ENCODE results near the gene KCTD19. TPM values are rescaled to one million over a fixed set of nuclear protein-coding genes. Genes with fewer than 3 reads are reported as not detected.
A peak's percentile ranks its signal among the peaks of the same experiment; 100 is the strongest.

Gene KCTD19
- total RNA-seq, 1 experiment from 2014 or later = not detected

DNA sequence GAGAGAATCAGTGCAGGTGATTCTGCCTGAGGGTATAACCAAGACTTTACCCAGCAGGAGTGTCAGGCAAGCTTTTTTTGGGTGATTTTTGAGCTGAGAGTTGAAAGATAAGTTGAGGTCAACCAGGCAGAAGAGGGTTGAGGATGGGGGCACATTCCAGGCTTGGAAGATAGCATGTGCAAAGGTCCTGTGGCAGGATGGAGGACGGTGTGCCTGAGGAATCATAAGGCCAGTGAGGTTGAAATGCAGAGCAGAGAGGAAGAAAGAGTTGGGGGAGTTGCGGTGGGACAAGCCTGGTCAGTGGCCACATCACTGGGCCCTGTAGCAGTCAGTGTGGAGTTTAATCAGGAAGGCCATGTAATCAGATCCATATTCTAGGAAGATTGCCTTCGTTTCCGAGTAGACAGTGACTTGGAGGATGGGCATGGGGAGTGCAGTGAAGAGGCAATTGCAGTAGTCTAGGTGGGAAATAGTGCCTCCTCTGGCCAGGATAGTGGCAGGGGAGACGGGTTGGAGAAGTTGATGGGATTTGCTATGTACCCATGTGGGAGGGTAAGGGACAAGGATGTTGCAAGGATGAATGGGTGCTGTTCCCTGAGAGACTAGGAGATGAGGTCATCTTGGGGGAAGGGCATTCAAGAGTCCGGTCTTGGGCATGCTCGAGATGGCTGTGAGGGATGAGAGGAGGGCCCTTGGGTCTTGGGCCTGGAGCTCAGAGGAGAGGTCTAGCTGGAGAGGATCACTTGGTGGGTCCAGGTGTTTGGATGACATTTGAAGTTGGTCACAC, 43.3 kb downstream of the KCTD19 start:
- no peak for DNase-seq (ENCODE audit: low spot score)

DNA sequence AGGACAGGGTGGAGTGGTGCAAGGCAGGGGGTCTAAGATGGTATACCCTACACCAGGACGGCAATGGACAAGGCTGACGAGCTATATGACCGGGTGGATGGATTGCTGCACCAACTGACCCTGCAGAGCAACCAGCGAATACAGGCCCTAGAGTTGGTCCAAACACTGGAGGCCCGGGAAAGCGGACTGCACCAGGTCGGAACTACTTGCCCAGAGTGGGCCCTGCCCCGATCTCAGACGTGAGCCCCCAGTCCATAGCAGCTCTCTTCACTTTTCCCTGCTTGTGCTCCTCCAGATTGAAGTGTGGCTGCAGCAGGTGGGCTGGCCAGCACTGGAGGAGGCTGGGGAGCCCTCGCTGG, 44.1 kb downstream of the KCTD19 start:
- no peak for DNase-seq (ENCODE audit: low spot score)

DNA sequence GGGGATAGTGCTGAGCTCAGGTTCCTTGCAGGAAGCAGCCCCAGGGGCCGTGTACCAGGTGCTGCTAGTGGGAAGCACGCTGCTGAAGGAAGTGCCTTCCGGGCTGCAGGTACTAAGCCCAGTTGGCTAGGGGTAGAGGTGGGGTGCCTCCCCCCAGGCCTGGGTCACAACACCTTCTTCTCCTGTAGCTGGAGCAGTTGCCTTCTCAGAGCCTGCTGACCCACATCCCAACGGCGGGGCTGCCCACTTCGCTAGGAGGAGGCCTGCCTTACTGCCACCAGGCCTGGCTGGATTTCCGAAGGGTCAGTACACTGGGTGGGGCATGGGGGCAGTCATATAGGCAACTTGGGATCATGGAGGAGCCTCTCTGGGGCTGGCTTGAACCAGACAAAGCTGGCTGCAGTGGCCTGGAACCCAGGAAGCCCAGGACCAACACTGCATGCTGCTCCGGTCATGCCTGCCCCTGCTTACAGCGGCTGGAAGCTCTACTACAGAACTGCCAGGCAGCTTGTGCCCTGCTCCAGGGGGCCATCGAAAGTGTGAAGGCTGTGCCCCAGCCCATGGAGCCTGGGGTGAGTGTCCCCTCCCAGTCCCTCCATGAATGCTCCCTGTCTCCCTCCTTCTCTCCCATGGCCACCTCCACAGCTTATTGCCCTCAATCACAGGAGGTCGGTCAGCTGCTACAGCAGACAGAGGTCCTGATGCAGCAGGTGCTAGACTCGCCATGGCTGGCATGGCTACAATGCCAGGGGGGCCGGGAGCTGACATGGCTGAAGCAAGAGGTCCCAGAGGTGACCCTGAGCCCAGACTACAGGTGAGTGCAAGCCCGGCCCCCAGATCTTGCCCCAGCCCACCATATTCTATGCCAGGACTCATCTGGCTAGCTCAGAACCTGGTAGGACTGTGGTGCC, 44.8 kb downstream of the KCTD19 start:
- DNase-seq (ENCODE audit: low spot score) = no peak

DNA sequence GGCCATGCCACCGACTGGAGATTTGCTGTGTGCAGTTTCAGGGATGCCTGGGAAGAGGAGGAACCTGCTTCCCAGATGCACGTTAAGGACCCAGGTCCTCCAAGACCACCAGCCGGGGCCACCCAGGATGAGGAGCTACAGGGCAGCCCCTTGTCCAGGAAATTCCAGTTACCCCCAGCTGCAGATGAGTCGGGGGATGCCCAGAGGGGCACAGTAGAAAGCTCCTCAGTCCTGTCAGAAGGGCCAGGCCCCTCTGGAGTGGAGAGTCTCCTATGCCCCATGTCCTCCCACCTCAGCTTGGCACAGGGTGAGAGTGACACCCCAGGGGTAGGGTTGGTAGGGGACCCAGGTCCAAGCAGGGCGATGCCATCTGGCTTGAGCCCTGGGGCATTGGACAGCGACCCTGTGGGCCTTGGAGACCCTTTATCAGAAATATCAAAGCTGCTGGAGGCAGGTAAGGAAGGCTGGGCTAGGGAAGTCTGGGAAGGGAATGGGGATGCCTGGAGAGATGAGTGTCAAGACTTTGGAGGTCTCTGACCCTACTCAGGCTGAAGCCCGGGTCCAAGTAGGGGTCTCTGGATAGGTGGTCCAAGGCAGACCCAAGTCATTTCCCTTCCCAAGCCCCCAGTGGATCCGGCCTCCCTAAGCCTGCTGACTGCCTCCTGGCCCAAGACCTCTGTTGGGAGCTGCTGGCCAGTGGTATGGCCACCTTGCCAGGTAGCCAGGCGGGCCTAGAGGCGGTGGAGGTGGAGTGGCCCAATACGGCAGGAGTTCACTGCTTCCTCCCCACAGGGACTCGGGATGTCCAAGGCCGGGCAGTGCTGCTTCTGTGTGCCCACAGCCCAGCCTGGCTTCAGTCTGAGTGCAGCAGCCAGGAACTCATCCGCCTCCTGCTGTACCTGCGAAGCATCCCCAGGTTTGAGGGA, 46.2 kb downstream of the KCTD19 start:
- DNase-seq (ENCODE audit: low spot score) = no peak

DNA sequence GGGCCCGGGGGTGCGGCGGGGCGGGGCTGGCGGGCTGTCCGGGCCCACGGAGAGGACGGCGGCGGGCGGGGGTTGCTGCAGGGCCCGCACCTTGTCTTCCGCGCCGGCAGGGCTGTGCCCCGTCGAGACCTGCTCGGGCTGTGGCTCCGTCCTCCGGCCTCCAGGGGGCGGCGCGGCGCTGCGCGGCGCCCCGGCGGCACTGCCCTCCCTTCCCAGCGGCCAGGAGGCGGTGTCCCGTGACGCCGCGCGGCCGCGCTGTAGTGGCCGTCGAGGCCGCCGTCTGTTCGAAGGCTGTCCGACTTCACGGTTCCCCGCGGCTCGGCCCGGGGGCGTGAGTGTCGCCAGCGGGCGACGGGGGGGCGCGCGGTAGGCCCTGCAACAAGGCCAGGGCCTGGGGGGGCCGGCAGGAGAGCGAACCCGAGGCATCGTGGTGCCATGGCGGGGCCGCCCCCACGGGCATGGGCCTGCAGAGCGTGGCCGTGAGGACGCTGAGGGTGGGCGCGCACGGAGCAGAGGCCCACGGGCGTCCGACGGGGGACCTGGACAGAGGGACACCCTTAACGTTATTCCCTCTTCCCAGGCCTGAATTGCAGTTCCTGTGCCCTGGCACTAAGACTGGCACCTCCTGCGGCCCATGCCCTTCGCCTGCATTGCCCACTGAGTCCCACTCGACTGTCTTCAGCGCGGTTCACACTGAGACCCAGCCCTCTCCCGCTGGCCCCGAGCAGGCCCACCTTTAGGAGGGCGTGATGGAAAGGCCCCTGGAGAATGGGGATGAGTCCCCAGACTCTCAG, 47.0 kb downstream of the KCTD19 start, which contains the start of gene PLEKHG4:
Gene PLEKHG4 (plus strand): TSS at position 237 of the 794 bp plus-strand sequence. CDS start 513 bp downstream, at position 750.
- peak; percentile 78 for DNase-seq (ENCODE audit: low spot score)

DNA sequence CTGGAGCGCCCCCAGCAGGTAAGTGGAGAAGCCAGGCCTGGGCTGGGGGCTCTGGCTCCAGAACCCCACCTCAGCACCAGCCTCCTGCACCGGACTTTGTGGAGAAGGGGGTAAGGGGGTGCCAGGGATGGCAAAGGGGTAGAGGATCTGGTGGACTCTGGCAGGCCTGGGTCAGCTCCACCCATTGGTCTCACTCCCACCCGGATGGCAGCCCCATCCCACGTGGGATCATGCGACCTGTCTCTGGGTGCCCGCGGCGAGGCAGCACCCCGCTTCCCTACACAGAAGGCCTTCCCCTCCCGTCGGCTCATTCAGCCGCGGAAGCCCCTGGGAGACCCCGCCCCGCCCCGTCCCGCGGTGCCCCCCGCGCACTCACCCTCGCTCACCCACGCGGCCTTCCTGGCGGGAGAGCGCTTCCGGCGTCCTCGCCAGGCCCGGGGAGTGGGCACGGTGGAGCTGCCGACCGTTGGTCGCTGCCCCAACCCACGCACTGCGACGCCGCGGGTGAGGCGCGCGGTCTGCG, 47.7 kb downstream of the KCTD19 start:
- DNase-seq (ENCODE audit: low spot score) = peak; percentile 53

DNA sequence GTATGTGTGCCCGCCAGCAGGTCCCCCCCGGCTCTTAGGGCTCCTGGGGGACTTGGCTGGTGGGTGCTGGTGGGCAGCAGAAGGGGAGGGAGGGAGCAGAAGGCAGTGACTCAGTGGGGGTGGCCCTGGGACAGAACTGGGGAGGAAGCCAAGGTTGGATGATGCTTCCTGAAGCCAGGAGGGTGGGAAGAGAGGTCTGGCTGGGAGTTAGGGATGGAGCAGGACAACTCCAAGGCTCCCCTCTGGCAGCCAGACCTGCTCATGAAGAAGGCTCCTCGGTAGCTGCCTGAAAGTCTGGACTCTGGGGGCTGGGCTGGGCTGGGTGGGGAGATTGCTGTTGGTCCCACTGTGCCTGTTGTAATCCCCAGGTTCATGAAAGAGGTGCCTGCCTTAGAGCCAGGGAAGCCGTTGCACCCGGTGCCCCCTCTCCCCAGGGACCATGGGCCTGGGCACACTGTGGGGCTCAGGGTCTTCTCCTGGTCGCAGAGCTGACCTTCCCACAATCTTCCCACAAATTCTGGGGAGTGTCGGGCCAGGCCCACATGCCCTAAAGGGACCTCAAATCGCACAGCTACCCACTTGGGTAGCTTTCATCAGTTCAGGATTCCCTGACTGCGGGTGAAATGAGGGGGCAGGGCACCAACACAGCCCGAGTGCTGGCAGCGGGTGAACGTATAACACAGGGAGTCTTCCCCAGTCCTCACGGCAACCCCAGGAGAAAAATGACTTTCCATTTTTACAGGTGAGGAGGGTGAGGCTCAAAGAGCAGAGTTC, 48.4 kb downstream of the KCTD19 start:
- DNase-seq (ENCODE audit: low spot score) = no peak

DNA sequence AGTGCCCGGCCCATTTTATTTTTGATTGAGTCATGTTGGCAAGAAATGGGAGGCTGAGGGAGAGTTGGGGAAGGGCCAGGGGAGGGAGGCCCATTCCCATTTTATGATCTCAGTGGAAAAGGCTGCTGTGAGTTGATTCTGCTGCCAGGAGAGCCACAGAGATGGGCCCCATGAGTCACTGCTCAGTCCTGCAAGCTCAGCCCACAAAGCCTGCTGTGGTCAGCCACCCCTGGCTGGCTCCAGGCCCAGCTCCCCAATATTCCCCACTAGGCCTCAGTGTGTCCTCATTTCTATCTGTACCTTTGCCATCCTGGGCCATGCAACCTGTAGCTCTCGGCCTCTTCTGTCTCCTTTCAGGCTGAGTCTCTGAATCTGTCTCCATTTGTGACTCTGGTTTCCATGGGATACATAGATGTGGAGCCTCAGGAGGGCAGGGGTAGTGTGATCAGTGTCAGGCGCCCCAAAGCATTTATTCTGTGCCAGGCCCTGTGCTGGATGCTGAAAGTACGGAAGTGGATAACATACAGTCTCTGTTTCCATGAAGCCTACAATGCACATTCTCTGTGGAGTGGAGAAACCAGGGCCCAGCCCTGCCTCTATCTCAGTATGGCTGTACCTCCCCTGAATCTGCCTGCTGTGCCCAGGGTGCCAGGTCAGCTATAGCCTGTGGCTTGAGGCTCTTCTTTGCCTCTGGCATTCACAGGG, 49.1 kb downstream of the KCTD19 start:
- DNase-seq (ENCODE audit: low spot score) = peak; percentile 67

DNA sequence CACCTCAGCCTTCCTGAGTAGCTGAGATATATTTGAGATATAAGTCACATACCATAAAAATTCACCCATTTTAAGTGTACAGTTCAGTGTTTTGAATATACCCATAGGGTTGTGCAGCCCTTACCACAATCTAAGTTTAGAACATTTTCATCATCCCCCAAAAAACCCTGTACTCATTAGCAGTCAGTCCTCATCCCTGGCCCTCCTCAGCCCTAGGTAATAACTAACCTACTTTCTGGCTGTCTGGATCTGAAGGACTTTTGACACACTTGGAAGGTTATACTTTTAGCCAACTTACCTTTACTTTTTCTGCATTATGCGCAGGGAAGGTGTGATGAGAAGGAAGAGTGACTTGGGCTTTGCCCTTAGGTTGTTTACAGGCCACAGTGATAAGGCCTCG, 51.2 kb downstream of the KCTD19 start:
- DNase-seq (ENCODE audit: low spot score) = no peak

DNA sequence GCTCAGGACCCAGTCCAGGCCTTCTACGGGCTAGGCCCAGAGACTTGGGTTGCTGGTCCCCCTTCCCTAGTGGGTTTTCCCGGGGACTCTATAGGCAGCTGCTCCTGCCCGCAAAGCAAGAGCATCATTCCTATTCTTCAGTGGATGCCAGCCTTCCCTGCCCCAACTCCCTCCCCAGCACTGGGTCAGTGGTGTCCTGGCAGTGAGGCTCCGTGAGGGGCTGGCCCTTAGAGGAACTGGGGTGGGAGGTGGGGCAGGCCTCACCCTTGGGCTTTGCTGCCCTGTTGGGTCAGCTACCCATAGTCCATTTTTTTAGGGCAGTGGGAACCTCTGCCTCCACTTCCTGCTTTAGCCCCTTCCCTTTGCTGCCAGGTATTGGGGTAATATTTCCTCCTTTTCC, 55.1 kb downstream of the KCTD19 start:
- DNase-seq (ENCODE audit: low spot score) = no peak

DNA sequence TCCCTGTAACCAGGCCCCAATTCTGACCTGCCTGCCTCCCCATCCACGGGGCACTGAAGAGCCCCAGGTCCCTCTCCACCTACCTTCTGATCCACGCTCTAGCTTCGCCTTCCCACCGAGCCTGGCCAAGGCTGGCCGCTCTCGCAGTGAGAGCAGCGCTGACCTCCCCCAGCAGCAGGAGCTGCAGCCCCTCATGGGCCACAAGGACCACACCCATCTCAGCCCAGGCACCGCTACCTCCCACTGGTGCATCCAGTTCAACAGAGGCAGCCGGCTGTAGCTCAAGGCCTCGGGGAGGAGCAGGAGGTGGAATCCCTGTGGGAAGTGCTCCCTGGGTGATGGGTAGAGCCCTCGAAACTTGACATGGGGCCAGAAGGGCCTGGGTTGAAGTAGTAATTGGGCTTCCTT, 55.6 kb downstream of the KCTD19 start:
- DNase-seq (ENCODE audit: low spot score) = no peak

DNA sequence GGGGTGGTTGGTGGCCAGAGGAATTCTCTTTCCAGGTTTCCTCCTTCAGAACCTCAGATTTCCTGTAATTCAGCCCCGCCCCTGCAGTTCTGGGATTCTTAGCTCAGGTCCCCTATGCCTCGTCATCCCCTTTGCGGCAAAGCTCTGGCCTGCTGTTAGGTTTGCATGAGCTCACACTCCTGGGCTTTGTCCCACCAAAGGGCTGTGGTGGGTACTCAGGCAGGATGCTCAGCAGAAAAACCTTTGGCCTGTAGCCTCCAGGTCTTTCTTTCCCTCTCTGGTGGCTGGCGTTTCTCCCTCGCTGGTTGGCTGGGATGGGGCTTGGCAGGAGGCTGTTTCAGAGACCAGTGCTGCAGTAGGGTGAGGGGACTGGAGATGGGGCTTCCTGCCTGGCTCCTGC, 56.8 kb downstream of the KCTD19 start:
- no peak for DNase-seq (ENCODE audit: low spot score)

DNA sequence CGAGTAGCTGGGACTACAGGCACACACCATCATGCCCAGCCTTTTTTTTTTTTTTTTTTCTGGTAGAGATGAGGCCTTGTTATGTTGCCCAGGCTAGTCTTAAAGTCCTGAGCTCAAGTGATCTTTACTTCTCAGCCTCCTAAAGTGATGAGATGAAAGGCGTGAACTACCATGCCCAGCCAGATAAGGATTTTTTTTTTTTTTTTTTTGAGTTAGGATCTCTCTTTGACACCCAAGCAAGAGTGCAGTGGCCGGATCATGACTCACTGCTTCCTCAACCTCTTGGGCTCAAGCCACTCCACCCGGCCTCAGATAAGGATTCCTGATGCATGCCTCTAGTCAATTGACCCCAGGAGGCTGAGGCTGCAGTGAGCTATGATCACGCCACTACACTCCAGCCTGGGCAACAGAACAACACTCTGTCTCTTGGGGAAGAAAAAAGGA, 58.4 kb downstream of the KCTD19 start:
- DNase-seq (ENCODE audit: low spot score) = peak; percentile 50

DNA sequence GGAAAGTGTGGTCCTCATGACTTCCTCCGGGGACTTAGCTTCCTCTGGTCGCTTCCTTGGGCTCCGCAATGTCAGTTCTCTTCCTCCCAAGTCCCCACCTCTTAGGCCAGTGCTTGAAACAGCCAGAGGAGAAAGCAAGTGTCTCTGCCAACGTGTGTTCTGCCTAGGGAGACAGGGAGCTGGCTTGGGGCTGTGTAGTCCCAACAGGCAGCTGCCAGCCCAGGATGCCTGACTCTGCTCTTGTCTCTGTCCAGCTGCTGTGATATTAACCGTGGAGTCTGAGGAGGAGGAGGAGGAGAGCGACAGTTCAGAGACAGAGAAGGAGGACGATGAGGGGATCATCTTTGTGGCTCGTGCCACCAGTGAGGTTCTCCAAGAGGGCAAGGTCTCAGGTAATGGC, 60.7 kb downstream of the KCTD19 start:
- no peak for DNase-seq (ENCODE audit: low spot score)

DNA sequence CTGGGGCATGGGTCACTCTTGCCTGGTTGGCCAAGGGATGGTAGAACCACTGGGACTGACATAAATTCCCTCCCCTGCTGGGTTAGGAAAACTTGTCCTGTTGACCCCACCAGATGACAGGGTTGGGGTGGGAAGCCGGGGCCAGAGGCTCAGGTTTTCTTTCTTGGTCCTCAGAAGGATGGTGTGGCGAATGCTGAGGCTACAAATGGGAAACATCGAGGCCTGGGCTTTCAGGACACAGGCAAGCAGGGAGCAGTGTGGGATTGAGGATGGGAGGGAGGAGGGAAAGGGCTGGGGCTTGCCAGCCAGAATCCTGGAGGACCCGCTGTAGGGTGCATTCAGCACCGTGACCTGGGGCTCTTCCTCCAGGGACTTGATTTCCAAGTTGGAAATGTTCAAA, 61.7 kb downstream of the KCTD19 start:
- DNase-seq (ENCODE audit: low spot score) = no peak

DNA sequence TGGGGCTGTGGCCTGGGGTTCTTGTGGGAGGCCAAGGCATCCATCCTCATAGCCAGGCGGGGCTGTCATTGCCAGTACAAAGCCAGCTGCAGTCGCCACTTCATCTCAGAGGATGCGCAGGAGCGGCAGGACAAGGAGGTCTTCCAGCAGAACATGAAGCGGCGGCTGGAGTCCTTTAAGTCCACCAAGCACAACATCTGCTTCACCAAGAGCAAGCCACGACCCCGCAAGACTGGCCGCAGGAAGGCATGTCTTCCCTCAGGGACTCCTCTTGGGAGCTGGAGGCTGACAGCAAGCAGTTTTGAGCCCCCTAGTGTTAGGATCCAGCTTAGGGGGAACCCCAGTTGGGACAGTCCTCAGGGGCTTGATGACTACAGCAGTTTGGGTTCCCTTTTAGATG, 62.3 kb downstream of the KCTD19 start:
- no peak for DNase-seq (ENCODE audit: low spot score)

DNA sequence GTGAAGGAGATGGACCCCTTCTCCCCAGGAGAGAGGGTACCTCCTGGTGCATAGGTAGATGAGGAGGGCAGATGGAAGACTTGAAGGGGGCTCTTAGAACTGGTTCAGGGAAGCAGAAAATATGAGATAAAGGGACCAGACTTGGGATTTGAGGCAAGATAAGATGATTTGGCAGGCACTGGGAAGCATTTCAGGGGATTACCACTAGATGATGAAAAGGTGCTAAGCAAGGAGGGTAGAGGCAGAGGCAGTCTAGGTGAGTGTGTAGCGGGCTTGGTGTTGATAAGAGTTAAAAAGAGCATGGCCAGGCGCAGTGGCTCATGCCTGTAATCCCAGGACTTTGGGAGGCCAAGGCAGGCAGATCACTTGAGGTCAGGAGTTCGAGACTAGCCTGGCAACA, 63.3 kb downstream of the KCTD19 start:
- no peak for DNase-seq (ENCODE audit: low spot score)

DNA sequence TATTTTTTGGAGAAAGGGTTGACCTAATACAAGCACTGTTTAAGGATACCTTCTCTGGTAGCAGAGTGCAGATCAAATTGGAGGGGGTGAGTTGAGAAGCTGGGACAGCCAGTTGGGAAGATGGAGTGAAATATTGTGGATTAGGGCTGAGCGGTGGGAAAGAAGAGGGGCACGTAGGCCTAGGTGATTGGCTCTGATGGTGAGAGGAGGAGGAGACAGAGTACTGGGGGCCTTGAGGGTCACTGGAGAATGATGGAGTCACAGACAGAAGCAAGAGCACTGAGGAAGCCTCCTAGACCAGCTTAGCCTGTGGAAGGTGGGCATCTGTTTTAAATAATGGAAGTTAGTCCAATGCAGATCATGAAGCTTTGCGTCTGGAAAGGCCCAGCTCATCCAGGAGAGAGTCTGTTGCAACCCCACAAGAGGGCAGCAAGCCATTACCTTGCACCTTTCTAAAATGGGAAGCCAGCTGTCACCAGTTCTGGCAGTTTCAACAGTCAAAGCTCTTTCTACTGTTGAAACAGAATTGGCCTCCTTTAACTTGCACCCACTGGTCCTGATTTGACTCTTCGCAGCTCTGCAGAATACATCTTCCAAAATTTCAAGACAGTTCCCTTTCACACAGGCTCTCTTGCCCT, 66.0 kb downstream of the KCTD19 start:
- peak; percentile 72 for DNase-seq (ENCODE audit: low spot score)

DNA sequence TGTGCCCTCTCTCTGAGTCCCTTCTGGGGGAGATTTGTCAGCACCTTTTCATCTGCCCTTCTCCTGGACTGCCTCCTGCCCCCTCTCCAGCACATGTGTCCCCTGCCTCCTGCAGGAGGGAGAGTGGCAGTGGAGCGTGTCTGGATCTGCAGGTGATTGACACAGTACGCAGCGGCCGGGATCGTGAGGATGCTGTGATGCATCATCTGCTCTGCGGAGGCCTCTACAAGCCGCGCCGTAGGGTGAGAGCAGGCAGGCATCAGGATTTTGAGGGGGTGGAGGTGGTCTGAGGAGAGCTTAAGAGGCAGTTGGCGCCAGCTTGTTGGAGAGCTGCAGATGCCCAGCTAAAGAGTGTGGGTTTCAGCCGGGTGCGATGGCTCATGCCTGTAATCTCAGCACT, 66.8 kb downstream of the KCTD19 start:
- no peak for DNase-seq (ENCODE audit: low spot score)
